Measurements from ENCODE around the gene KCNG4. TPM values are rescaled to one million over a fixed set of nuclear protein-coding genes. Genes with fewer than 3 reads are reported as not detected.

Gene KCNG4
- total RNA-seq, 2 donors from 2014 or later = not detected

DNA sequence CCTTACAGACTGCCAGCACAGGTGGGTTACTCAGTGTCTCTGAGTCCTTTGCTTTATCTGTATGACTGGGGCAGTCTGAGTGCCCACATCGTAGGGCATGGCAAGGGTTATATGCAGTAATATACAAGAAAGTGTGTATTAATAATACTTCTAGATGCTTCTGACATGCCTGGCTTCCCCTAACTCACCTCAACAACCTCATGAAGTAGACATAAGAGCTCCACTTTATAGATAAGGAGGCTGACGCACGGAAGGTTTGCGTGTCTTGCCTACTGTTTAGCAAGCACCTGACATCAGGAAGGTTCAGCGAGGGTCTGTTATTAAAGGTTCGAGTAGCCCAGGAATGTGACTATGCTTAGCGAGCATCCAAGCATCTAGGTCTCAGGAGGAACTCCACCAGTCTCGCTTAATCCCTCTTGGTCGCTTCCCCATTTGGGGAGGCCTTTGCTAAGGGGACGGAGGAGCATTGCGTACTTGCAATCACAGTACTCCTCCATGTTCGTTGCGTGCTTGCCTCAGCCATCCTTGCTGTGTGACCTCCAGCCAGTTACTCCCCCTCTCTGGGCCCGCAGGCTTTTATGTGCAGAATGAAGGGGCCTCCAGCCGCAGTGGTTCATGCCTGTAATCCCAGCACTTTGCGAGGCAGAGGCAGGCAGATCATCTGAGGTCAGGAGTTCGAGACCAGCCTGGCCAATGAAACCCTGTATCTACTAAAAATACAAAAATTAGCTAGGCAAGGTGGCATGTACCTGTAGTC lies 1.6 kb downstream of the KCNG4 start:
- TF ChIP-seq POLR2AphosphoS5 (IDR thresholded peaks at IDR 0.05) (no peak), POLR2A (IDR thresholded peaks at IDR 0.05) (no peak)
- TF ChIP-seq, protein P1, sequence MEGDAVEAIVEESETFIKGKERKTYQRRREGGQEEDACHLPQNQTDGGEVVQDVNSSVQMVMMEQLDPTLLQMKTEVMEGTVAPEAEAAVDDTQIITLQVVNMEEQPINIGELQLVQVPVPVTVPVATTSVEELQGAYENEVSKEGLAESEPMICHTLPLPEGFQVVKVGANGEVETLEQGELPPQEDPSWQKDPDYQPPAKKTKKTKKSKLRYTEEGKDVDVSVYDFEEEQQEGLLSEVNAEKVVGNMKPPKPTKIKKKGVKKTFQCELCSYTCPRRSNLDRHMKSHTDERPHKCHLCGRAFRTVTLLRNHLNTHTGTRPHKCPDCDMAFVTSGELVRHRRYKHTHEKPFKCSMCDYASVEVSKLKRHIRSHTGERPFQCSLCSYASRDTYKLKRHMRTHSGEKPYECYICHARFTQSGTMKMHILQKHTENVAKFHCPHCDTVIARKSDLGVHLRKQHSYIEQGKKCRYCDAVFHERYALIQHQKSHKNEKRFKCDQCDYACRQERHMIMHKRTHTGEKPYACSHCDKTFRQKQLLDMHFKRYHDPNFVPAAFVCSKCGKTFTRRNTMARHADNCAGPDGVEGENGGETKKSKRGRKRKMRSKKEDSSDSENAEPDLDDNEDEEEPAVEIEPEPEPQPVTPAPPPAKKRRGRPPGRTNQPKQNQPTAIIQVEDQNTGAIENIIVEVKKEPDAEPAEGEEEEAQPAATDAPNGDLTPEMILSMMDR (IDR thresholded peaks at IDR 0.05) = no peak
- 90% methylated on average over 17 of the region's 17 CpGs for WGBS
- H3K27ac ChIP-seq = no peak overlapping the region
- H3K9me3 ChIP-seq = no peaks in the 10 kb centered on the region
- intact Hi-C loops (cut with DNase I) = loop anchor here (10.0 kb wide), 1 partner anchor 67 kb away; no protein-coding TSS in a partner anchor
- no peak overlapping the region for H3K4me3 ChIP-seq
- peaks cover 4% of the 10 kb centered on the region for H3K27me3 ChIP-seq (replicated peaks; ENCODE audit: insufficient read depth)
- no peaks in the 10 kb centered on the region for H3K36me3 ChIP-seq
- H3K4me1 ChIP-seq (replicated peaks) = no peaks in the 10 kb centered on the region
- no peak for DNase-seq (ENCODE audit: low spot score)

GRCh38 chr16:84236671-84237070 lies 3.1 kb downstream of the KCNG4 start:
- Histone ChIP-seq H3K36me3 (no peaks in the 10 kb centered on the region), H3K9me3 (no peaks in the 10 kb centered on the region), H3K4me3 (no peak overlapping the region), H3K27me3 (replicated peaks; ENCODE audit: insufficient read depth) (no peaks in the 10 kb centered on the region), H3K27ac (no peak overlapping the region), H3K4me1 (replicated peaks) (no peaks in the 10 kb centered on the region)
- TF ChIP-seq POLR2AphosphoS5 (IDR thresholded peaks at IDR 0.05) (no peak), POLR2A (IDR thresholded peaks at IDR 0.05) (no peak)
- TF ChIP-seq, protein P1 (IDR thresholded peaks at IDR 0.05) = no peak
- no peak for DNase-seq (ENCODE audit: low spot score)
- WGBS = 94% methylated on average over 24 of the region's 25 CpGs
- intact Hi-C loops (cut with DNase I) = loop anchor here (10.0 kb wide), 1 partner anchor 68 kb away; no protein-coding TSS in a partner anchor

GRCh38 chr16:84234321-84235241 lies 5.2 kb downstream of the KCNG4 start:
- Histone ChIP-seq H3K9me3 (no peaks in the 10 kb centered on the region), H3K27me3 (replicated peaks; ENCODE audit: insufficient read depth) (no peaks in the 10 kb centered on the region), H3K36me3 (no peaks in the 10 kb centered on the region), H3K4me1 (replicated peaks) (no peaks in the 10 kb centered on the region), H3K4me3 (no peak overlapping the region), H3K27ac (peak overlapping the region; percentile 65 to 68)
- TF ChIP-seq, protein P1 (IDR thresholded peaks at IDR 0.05) = no peak
- TF ChIP-seq POLR2A (IDR thresholded peaks at IDR 0.05) (no peak), POLR2AphosphoS5 (IDR thresholded peaks at IDR 0.05) (peak; percentile 69)
- intact Hi-C loops (cut with DNase I) = loop anchor here (10.0 kb wide), 1 partner anchor 70 kb away; no protein-coding TSS in a partner anchor
- 31% methylated on average over 21 of the region's 21 CpGs for WGBS
- DNase-seq (ENCODE audit: low spot score) = no peak

DNA sequence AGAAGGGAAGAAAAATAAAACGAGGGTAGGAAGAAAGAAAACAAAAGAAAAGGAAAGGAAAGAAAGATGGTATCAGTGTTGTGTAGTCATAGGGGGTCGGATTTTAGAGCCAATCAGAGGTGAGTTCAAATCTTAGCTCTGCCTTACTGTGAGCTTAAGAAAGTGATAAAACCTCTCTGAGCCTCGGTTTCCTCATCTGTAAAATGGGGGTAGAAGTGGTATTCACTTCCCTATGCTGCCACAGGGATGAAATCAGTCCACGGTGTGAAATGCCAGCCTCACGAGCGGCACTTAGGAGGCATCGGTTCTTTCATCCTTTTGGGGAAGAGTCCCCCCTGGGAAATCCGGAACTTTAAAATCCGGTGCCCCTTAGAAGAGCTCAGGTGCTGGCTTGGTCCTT lies 6.1 kb downstream of the KCNG4 start:
- TF ChIP-seq, protein P1 (IDR thresholded peaks at IDR 0.05) = no peak
- no peak for TF ChIP-seq POLR2A (IDR thresholded peaks at IDR 0.05)
- TF ChIP-seq POLR2AphosphoS5 (IDR thresholded peaks at IDR 0.05) = no peak
- DNase-seq (ENCODE audit: low spot score) = no peak
- intact Hi-C loops (cut with DNase I) = loop anchor here (10.0 kb wide), 1 partner anchor 71 kb away; no protein-coding TSS in a partner anchor
- Histone ChIP-seq H3K9me3 (no peaks in the 10 kb centered on the region), H3K4me1 (replicated peaks) (no peaks in the 10 kb centered on the region), H3K36me3 (no peaks in the 10 kb centered on the region), H3K27ac (peak overlapping the region in 1 of 2 donors; percentile 65), H3K4me3 (no peak overlapping the region), H3K27me3 (replicated peaks; ENCODE audit: insufficient read depth) (no peaks in the 10 kb centered on the region)
- 88% methylated on average over 9 of the region's 9 CpGs for WGBS
